Activated gamma-delta T cell treated with Interleukin-2 at 50 U/mL for 16 hours (primary cell): ENCODE measurements around the gene RORB.

Experiments
- DNase-seq: peaks from one replicate; pipeline ENCODE4 v3.0.0-alpha.2; 2020

RORB gene

DNA sequence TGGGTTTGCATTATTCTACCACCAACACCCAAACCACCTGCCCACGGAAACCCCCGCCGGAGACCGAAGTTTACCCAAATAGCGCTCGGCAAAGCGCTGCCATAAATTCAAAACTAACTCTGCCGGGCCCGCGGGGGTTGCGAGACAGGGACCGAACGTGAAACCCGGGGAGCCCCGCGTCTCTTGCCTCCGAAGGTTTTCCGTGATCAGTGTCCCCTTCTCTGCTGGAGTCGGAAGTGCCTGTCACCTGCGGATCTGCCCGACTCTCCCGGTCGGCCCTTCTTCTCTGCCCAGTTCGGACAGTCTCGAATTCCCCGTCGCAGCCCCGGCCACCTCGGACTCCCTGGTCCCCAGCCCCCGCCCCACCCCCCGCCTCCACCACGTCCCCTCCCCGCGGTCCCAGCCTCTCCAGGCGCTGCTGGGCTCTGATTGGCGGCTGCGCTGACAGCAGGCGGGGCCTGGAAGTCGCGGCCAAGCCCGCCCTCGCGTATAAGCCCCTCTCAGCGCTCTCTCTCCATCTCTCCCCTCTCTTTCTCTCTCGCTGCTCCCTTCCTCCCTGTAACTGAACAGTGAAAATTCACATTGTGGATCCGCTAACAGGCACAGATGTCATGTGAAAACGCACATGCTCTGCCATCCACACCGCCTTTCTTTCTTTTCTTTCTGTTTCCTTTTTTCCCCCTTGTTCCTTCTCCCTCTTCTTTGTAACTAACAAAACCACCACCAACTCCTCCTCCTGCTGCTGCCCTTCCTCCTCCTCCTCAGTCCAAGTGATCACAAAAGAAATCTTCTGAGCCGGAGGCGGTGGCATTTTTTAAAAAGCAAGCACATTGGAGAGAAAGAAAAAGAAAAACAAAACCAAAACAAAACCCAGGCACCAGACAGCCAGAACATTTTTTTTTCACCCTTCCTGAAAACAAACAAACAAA is at the start of gene RORB:
TSS of gene RORB (plus strand) at position 517 of the 929 bp plus-strand sequence. CDS start 642 bp downstream, outside the sequence.
- DNase-seq = peak; percentile 20

DNA sequence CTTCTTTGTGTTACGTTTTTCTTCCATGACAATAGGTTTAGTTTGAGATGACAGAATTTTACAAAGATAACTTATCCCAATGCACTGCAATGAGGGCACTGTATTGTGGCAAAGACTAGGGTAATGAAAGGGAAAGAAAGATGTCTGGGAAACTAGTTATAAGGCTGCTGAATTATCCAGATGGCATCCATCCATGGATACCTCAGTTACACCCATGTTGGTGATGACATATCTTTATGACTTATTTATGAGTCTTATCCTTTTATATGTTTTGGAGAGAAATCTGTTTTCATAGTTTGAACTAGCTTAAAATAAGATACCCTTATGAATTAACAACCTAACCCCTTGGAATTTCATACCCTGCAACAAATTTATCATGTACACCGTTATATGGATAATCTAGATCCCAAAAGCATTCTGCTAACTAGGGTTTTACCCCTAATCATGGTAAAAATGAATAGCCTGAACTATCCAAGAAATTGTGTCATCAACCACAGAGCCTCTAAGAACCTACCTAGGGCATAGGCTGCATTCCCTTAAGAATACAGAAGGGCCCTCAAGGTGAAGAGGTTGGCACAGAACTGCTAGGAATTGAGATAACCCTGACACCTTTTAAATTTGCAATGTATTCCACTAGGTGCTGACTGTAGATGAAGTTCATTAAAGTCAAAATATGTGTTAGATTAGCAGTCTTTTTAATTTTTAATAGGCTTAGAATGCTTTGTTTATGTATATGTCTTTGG is 49.5 kb upstream of the RORB start:
- DNase-seq = no peak

DNA sequence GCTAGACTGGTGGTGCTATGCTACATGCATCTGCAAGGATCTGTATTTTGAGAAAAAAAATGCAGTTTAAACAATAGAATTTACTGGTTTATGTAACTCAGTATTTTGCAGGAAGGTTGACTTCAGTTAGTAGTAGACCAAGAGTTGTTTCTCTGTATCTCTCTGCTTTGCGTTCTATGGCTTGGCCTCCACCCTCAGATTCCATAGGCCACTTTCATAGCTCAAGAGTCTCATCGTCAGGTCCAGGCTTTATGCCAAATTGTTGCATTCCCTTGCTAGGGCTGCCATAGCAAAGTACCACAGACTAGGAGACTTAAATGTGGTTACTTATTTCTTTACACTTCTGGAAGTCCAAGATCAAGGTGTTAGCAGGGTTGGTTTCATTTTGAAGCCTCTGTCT is 48.1 kb upstream of the RORB start:
- DNase-seq = no peak

DNA sequence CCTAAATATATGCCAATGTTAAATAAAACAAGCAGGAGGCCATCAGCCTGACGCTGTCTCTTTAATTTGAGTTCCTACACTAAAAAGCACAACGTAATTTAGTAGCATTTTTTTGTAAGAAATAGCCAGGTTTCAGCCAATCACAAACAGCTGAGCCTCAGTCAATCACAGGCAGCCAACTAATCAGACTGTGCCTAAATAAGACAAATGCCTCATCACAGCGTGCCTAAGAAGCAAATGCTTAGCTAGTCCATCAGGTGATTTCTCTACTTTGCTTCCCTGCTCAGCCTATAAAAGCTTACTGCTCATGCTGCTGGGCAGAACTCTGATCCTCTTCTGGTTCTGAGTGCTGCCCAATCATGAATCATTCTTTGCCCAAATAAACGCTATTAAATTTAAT is 38.3 kb upstream of the RORB start:
- DNase-seq = no peak

DNA sequence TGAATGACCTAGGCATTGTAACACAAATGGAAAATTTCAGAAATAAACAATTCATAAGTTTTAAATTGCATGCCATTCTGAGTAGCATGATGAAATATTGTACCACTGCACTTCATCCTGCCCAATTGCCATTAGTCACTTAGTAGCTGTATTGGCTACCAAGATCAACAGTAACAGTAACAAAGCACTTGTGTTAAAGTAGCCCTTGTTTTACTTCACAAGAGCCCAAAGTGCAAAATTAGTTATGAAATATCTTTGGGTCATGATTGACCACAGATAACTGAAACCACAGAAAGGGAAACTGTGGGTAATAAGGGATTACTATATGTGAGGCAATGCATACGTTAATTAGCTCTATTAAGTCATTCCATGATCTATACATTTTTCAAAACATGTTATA is 33.3 kb upstream of the RORB start:
- DNase-seq = no peak

DNA sequence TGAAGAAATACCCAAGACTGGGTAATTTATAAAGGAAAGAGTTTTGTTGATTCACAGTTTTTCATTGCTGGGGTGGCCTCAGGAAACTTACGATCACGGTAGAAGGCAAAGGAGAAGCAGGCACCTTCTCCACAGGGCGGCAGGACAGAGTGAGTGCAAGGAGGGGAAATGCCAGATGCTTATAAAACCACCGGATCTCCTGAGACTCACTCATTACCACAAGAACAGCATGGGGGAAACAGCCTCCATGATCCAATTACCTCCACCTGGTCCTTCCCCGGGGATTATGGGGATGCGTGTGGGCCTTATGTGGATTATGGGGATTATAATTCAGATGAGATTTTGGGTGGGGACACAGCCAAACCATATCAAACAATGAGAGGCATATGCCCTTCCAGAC is 18.5 kb upstream of the RORB start:
- no peak for DNase-seq

DNA sequence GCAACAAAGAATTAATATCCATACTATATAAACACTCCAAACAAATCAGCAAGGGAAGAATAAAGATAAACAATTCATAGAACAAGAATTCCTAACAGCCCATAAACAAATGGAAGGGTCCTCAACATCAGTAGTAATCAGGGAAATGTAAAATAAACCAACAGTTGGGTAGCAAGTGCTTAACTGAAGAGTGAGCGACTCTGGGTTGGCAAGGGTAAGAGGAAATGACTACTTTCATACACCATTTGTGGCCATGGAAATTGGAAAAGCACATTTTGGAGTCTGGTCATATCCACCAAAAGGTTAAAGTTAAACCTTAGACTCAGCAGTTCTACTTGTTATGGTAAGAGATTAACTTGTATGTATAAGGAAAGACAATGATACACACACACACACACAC is 17.4 kb upstream of the RORB start:
- no peak for DNase-seq

DNA sequence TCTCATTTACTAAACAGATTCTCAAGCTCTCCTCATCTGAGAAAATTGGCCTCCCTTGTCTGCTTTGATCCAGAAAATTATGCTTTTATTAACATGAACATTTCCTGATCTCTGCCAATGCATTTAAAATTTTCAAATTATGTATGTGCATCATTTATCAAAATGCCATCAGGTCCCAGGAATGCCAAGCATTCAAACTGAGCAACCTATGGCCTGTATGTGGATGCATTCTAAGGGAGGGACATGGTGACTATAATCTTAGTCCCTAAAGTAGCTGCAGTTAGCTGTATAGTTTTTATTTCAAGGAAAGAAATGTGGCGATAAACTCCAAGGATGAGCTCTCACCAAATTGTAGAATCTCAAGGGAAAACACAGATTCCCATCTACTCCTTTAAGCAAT is 9.7 kb upstream of the RORB start:
- no peak for DNase-seq

DNA sequence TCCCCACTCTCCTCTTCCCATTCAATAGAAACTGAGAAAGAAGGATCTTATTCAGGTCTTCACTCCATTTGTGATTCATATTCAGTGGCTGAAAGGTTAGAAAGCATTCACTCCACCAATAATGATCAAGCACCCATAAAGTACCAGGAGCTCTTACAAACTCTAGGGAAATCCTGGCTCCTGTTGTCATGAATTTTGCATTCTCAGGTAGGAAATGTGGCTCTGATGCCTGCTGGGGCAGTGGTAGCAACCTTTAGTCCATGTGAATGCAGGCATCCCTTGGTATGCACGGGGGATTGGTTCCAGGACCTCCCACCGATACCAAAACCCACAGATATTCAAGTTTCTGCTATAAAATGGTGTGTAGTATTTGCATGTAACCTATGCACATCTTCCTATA is 3.6 kb upstream of the RORB start:
- DNase-seq = no peak

DNA sequence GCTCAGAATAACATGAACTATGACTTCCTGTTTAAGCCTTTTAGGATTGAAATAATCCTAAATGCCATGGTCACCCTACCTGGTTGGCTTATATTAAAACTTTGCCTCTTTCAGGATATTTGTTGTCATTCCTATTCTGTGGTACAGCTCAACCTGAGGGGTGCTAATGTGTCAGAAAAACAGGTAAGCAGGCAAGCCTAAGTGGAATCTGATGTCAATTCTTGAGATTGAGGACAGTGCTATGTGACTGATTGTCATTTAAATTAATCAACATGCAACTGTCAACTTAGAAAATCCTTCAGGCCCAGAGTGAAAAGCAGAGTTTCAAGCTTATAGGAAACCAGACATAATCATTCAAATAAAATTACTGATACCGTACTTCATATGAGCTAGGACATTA is 2.6 kb upstream of the RORB start:
- no peak for DNase-seq

DNA sequence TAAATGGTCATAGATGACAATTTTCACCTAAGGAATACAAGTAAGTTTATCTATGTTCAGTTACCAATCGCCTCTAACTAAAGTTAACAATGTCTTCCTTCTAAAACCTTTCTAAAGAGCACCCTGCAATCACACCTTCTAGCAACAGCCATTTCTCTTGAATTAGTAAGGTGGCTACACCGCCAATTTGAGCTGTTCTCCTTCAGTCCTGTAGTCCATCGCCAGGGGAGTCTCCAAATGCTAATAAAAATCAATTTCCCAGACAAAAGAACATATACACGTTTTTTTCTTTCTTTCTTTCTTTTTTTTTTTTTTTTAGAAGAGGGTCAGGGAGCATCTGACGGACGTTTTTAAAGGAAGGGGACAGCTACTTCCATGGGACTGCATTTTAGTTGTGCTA is 729 bp upstream of the RORB start:
- DNase-seq = no peak

DNA sequence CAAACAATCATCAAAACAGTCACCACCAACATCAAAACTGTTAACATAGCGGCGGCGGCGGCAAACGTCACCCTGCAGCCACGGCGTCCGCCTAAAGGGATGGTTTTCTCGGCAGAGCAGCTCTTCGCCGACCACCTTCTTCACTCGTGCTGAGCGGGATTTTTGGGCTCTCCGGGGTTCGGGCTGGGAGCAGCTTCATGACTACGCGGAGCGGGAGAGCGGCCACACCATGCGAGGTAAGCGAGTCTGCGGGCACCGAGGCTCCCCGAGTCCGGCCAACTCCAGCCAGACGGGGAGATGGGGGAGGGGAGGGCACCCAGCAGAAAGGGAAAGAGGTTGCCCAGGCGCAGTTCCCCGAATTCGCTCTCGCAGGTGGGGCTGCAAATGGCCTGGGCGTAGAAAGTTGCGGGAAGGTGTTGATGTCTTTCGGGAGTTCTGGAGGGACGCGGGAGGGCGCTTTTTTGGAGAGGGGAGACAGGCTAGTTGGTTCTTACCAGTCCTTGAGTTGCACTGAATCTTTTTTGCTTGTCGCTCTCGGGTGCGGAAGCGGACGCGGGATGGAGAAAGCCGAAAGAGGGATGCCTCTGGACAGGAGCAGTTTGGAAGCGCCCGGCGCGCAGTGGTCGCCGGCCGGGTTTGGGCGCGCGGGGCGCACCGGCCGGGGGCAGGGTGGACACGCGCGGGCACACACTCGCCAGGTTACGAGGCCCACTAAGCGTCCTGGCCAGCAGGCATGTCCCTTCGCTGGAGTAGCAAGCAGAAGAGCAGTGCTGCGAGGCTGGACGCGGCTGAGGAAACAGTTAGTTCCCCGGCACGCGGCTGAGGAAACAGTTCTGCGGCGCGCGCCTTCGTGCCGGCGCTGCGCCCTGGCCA is 849 bp downstream of the RORB start:
- no peak for DNase-seq

DNA sequence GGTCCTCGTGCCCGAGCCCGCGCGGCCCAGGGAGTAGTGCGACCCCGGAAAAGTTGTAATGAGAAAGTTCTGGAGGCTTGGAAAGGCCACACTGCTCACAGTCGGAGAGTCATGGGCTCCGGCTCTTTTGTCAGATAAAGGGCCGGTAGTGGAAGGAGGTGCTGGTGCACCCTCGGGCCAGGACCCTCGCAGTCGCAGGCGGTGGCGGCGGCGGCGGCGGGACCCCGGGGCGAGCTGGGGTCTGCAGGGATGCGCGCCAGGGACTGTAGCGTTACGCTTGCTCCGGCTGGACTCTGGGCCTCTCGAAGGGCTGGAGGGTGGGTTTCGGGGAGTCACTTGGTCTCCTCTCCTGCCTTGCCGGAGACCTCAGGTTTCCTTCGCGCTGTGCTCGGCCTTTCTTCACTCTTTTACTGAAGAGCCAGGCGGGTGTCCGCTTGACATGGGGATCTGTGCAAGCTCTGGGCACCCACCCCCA is 1.5 kb downstream of the RORB start:
- no peak for DNase-seq

DNA sequence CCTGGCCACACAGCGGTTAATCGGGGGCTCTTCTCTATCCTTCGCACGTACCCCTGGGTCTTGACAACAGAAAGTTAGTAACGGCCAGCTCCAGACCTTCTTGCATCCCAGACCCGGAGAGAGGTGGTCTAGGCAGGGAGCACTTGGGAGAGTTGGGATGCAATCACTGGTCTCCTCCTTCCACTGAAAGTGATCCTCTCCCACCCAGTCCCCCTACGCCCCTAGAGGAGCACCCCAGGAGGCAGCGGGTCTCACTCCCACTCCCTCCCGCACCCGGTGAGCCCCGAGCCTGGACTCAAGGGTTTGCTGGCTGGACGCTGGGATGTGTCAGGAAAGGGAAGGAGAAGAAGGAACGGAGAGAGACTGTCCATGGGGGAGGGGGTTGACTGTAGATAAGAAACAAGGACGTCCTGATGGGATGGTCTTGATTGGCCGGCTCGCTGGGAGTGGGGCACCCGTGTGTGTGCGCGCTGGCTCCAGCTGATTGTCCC is 2.0 kb downstream of the RORB start:
- DNase-seq = no peak

DNA sequence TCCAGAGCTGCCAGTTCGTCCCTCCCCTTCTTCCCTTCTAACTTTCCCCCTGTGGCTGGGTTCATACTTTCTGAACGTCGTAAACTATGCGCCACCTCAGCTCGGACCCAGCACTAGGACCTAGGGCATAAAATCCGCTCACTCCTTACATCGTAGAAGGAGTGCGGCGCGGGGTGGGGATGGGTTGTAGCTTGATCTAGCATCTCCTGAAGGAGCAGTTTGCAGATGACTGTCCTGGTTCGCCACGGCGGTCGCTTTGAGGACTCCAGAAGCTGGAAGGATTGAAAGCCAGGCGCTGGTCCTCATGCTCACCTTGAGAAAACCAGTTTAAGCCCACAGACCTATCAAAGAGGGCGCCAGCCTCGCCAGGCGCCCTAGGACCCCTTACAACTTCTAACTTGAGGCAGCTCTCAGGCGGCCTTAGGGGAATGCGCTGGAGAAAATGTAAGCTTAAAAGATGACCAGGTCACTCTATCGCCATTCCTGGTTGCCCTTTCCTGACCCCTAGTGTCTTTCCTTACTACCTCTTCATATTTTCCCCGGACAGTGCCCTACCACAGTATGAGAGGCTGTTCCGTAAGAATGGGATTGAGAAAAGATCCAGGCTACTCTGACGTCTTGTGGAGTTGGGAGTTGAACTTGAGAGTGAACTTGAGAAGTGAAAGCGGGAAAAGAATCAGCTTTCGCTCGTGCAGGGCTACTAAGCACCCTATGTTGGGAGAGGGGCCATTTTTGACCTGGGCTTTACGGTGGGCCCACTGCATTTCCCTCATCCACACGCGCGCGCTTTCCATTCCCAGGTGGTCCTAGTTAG is 2.8 kb downstream of the RORB start:
- DNase-seq = no peak

DNA sequence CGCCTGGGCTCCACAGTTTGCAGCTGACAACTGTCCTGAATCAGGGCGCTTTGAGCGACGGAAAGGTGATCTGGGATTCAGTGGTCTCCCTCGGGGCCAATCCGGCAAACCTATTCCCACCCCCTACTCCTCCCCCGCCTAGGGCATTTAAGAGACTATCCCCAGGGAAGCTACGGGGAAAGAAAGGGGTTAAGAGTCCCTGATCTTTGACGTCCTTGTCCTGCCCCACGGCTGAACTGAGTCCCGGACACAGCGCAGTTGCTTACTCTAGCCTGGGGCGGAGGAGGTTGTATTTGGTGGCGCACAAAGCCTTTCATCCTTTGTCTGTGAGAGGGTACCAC is 3.4 kb downstream of the RORB start:
- DNase-seq = no peak

DNA sequence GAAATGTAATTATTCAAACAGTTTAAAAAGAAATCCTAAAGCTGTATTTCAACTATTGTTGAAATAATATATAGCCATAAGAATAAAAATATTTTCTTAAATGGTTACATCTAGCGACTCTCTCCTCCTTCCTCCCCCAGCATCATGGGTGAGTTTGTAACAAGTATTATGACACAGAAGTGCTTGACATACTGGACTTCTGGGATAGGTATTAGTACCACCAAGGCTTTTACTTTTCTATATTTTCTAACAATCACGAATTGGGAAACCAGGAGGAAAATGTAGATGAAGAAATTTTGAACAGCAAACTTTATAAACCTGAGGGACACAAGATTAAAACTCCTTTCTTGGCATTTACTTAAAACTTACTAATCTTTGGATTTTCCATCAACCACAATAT is 4.4 kb downstream of the RORB start:
- no peak for DNase-seq

DNA sequence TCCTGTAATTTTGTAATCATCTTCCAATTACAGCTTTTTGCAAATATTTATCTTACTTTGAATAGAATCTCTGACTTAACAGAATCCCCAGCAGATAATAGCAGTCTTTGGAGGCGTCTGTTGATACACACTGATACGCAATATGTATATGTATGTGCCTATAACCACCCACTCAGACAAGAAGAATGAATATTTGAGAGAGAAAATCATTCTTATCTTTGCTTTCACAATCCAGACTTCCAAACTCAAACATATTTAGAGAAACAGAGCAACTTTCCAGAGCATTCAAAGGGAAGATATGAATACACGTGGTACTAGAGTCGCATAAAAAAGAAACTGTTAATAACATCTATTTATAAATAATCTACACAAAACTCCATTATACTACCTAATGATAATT is 6.1 kb downstream of the RORB start:
- DNase-seq = no peak

DNA sequence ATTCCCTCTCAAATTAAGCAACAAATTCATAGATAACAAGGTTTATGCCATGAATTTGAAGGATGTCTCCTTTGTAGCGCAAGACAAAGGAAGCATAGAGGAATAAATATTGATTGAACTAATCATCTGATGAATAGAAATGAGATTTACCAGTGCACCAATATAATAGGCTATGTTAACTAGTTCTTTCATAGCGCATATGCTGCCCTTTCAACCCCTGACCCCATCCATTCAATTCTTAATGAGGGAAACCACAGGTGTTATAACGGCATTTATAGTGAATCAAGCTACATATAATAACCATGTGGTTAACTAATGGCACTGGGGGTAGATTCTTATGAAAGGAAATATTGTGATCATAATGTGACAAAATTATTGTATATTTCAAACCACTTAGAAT is 6.5 kb downstream of the RORB start:
- DNase-seq = no peak

DNA sequence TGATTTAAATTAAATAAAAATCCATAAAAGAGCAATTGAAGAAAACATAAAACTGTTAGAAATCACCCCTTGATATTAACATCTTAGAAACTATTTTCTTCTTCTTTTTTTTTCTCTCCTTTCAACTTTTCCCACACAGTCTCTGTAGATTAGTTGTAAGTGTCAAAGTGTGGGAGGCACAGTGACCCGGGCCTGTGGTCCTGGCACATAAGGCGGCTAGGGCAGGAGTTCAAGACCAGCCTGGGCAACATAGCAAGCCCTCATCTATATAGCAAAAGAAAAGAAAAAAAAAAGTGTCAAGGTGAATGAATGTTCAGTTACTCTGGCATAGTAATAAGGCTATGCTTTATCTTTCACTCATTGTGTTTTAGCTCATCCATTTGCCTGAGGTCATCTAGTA is 14.2 kb downstream of the RORB start:
- no peak for DNase-seq

DNA sequence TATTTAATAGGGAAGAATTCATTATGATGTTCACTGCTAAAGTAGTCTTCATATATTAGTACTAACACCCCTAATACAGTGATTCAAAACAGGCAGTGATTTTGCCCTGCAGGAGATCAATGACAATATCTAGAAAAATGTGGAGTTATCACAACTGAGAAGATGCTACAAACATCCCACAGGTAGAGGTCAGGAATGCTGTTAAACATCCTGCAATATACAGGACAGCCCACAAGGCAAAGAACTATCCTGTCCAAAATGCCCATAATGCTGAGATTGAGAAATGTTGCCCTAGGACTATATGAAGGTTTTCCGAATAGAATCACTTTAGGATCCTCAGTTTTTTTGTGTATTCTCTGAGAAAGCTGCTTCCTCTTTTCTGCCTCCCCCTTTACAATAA is 15.3 kb downstream of the RORB start:
- DNase-seq = no peak

DNA sequence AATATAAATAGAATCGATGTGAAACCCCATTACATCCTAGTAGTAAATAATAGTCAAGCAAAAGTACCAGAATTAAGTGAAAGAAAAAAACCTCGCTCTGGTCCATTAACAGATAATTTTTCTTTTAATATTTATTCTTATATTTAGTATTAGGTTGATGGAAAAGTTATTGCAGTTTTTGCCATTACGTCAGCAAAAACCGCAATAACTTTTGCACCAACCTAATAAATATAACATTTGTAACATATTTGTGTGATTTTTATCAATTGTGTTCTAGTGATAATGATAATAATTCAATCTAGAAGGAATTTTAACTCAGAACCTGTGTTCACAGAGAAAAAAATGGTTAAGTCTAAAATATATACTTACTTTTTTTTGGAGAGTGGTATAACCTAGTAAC is 16.1 kb downstream of the RORB start:
- DNase-seq = no peak
